ENCODE results near the gene LUZP2. TPM values are rescaled to one million over a fixed set of nuclear protein-coding genes. Genes with fewer than 3 reads are reported as not detected.

LUZP2 gene
- polyA plus RNA-seq, 1 of the 3 experiments (the other 2 are of a cell fraction): 0.03 TPM

DNA sequence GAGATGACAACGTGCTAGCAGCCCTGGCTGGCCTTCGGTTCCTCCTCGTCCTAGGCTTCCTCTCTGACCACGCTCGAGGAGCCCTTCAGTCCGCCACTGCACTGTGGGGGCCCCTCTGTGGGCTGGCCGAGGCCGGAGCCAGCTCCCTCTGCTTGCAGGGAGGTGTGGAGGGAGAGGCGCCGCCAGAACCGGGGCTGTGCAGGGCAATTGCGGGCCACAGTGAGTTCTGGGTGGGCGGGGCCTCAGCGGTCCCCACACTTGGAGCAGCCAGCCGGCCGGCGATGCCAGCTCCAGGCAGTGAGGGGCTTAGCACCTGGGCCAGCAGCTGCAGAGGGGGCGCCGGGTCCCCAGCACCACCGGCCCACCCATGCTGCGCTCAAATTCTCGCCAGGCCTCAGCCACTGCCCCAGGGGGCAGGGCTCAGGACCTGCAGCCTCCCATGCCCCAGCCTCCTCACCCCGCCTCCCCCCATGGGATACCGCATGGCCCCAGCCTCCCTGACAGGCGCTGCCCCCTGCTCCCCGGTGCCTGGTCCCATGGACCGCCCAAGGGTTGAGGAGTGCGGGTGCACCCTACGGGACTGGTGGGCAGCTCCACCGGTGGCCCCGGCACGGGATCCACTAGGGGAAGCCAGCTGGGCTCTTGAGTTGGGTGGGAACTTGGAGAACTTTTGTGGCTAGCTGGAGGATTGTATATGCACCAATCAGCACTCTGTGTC lies 399.4 kb downstream of the LUZP2 start:
- Histone ChIP-seq H3K79me2 (ENCODE audit: insufficient read depth) (no peaks in the 10 kb centered on the region), H2AFZ (ENCODE audit: low read depth) (no peak overlapping the region), H3K4me2 (no peak overlapping the region), H3K9me2 (no peaks in the 10 kb centered on the region), H3K27me3 (ENCODE audit: insufficient read depth) (no peaks in the 10 kb centered on the region), H3K9me3 (no peaks in the 10 kb centered on the region), H3F3A (replicated peaks; ENCODE audit: insufficient read depth) (no peaks in the 10 kb centered on the region), H3K36me3 (replicated peaks in 1 of 2; ENCODE audit: control insufficient read depth in 1 of 2, insufficient read depth in 2 of 2, low read length in 1 of 2) (no peaks in the 10 kb centered on the region), H3K27ac (ENCODE audit: low read depth in 2 of 2, low read length in 1 of 2) (no peak overlapping the region), H3K4me3 (ENCODE audit: low read depth in 2 of 2, low read length in 1 of 2) (no peak overlapping the region), H4K20me1 (ENCODE audit: insufficient read depth) (no peaks in the 10 kb centered on the region), H3K9ac (no peak overlapping the region), H3K4me1 (ENCODE audit: control insufficient read depth in 1 of 2, insufficient read depth in 2 of 2, low read depth in 1 of 2, low read length in 1 of 2) (no peaks in the 10 kb centered on the region)
- no peak for TF ChIP-seq EZH2phosphoT487 (IDR thresholded peaks at IDR 0.05; ENCODE audit: borderline replicate concordance, low read depth)
- no peak for TF ChIP-seq RCOR1 (IDR thresholded peaks at IDR 0.05; ENCODE audit: low read length)
- TF ChIP-seq NRF1 (IDR thresholded peaks at IDR 0.05; ENCODE audit: low read depth, low read length): no peak
- TF ChIP-seq, protein P1, sequence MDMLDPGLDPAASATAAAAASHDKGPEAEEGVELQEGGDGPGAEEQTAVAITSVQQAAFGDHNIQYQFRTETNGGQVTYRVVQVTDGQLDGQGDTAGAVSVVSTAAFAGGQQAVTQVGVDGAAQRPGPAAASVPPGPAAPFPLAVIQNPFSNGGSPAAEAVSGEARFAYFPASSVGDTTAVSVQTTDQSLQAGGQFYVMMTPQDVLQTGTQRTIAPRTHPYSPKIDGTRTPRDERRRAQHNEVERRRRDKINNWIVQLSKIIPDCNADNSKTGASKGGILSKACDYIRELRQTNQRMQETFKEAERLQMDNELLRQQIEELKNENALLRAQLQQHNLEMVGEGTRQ (IDR thresholded peaks at IDR 0.05; ENCODE audit: borderline replicate concordance, low read depth, low read length): no peak
- no peak for TF ChIP-seq TAF1 (IDR thresholded peaks at IDR 0.05; ENCODE audit: borderline replicate concordance, low read depth, low read length)
- no peak for TF ChIP-seq REST (IDR thresholded peaks at IDR 0.05; ENCODE audit: low read depth, low read length)
- TF ChIP-seq RFX5 (IDR thresholded peaks at IDR 0.05; ENCODE audit: low read length): no peak
- no peak for TF ChIP-seq RAD21 (IDR thresholded peaks at IDR 0.05; ENCODE audit: low read length)
- TF ChIP-seq GATA2 (CRISPR knock-in tag; IDR thresholded peaks at IDR 0.05): no peak
- TF ChIP-seq ELF1 (IDR thresholded peaks at IDR 0.05): no peak
- no peak for TF ChIP-seq TCF12 (IDR thresholded peaks at IDR 0.05)
- TF ChIP-seq EP300 (IDR thresholded peaks at IDR 0.05; ENCODE audit: borderline replicate concordance in 1 of 2, low read depth in 1 of 2, low read length in 1 of 2): no peak
- TF ChIP-seq, protein P2, sequence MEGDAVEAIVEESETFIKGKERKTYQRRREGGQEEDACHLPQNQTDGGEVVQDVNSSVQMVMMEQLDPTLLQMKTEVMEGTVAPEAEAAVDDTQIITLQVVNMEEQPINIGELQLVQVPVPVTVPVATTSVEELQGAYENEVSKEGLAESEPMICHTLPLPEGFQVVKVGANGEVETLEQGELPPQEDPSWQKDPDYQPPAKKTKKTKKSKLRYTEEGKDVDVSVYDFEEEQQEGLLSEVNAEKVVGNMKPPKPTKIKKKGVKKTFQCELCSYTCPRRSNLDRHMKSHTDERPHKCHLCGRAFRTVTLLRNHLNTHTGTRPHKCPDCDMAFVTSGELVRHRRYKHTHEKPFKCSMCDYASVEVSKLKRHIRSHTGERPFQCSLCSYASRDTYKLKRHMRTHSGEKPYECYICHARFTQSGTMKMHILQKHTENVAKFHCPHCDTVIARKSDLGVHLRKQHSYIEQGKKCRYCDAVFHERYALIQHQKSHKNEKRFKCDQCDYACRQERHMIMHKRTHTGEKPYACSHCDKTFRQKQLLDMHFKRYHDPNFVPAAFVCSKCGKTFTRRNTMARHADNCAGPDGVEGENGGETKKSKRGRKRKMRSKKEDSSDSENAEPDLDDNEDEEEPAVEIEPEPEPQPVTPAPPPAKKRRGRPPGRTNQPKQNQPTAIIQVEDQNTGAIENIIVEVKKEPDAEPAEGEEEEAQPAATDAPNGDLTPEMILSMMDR (IDR thresholded peaks at IDR 0.05): no peak
- no peak for TF ChIP-seq GABPA (IDR thresholded peaks at IDR 0.05; ENCODE audit: low read depth)
- TF ChIP-seq FOXJ3 (CRISPR knock-in tag; IDR thresholded peaks at IDR 0.05): no peak
- TF ChIP-seq TEAD4 (IDR thresholded peaks at IDR 0.05; ENCODE audit: borderline replicate concordance, insufficient read depth): no peak
- 64% methylated on average over 14 of the region's 32 CpGs for WGBS (ENCODE audit: low lambda C conversion rate)
- ChIA-PET CTCF (interaction anchor here (0.8 kb wide), 1 partner anchor 10 kb away, joined by 3 read pairs; no protein-coding TSS in a partner anchor), POLR2A (no interaction called here)
- DNase-seq: no peak

All from SK-N-SH (cell line).